H1 (cell line): ENCODE data around the gene OGFOD2. TPM values are rescaled to one million over a fixed set of nuclear protein-coding genes. Genes with fewer than 3 reads are reported as not detected.

Experiments
- CTCF ChIA-PET: fragments of 300-600 bp; sonication (Branson Sonifier 250); formaldehyde crosslinking; loops from one replicate; lab custom pipeline; 2021; ENCODE audit not compliant: partially characterized antibody; lab: Charles Lee
- POLR2A ChIA-PET: fragments of 300-600 bp; sonication (Branson Sonifier 250); formaldehyde crosslinking; loops from one replicate; lab custom pipeline; 2021; ENCODE audit warnings: inconsistent platforms; ENCODE audit not compliant: partially characterized antibody; lab: Charles Lee
- DNase-seq, 2 experiments: peaks; one replicate each; pipeline versions ENCODE4 v3.0.0 to v3.0.0-alpha.2; 2010 to 2022; ENCODE audit warnings: low spot score in 2 of 2, low read depth in 1 of 2, mixed read lengths in 1 of 2
- FAIRE-seq: peaks from 2 replicates; lab custom pipeline; 2011; peaks lifted over from hg19 to GRCh38; lab: Jason Lieb, UNC
- H2AFZ ChIP-seq: 2 replicates; pipeline ENCODE4 v1.8.1; 2012; ENCODE audit warnings: low read length, inconsistent platforms
- H2AK5ac ChIP-seq: 2 replicates; pipeline ENCODE4 v1.6.1; 2013; ENCODE audit warnings: low read depth, low read length
- H2BK120ac ChIP-seq: replicated peaks from 2 replicates; pipeline ENCODE3; 2013; ENCODE audit warnings: low read depth, low read length, inconsistent platforms
- H2BK12ac ChIP-seq: 2 replicates; pipeline ENCODE4 v1.6.1; 2013; ENCODE audit warnings: low read depth, low read length
- H2BK15ac ChIP-seq: 2 replicates; pipeline ENCODE4 v1.6.1; 2013; ENCODE audit warnings: low read length
- H2BK20ac ChIP-seq: 2 replicates; pipeline ENCODE4 v1.6.1; 2013; ENCODE audit warnings: low read length
- H2BK5ac ChIP-seq: 2 replicates; pipeline ENCODE4 v1.6.1; 2013; ENCODE audit warnings: low read depth, low read length
- H3K14ac ChIP-seq: 2 replicates; pipeline ENCODE4 v1.6.1; 2013; ENCODE audit warnings: inconsistent platforms; ENCODE audit not compliant: insufficient read length
- H3K18ac ChIP-seq: 2 replicates; pipeline ENCODE4 v1.6.1; 2013; ENCODE audit warnings: low read length; ENCODE audit errors: extremely low read depth
- H3K23ac ChIP-seq: 2 replicates; pipeline ENCODE4 v1.6.1; 2013; ENCODE audit warnings: inconsistent platforms; ENCODE audit not compliant: insufficient read length
- H3K23me2 ChIP-seq: 2 replicates; pipeline ENCODE4 v1.6.1; 2013; ENCODE audit warnings: low read depth, low read length
- H3K27ac ChIP-seq: 2 replicates; pipeline ENCODE4 v1.6.1; 2011; ENCODE audit warnings: low read depth, low read length, inconsistent platforms
- H3K27me3 ChIP-seq, 4 experiments: replicated peaks in 1 of 4; 1 replicate in 1 of 4; 2 replicates in 3 of 4; pipeline versions ENCODE4 v1.6.1 to v1.8.1; 2011 to 2013; ENCODE audit warnings: low read length in 3 of 4, mild to moderate bottlenecking in 3 of 4, inconsistent platforms in 2 of 4, mixed read lengths in 2 of 4, moderate library complexity in 1 of 4; ENCODE audit not compliant: control insufficient read depth in 3 of 4, insufficient read depth in 3 of 4; ENCODE audit errors: extremely low read depth in 1 of 4
- H3K36me3 ChIP-seq, 4 experiments: 2 replicates each; pipeline versions ENCODE4 v1.6.1 to v1.8.1; 2011 to 2013; ENCODE audit warnings: mild to moderate bottlenecking in 4 of 4, low read length in 3 of 4, moderate library complexity in 2 of 4, control low read depth in 1 of 4, inconsistent platforms in 1 of 4; ENCODE audit not compliant: insufficient read depth in 4 of 4, control insufficient read depth in 2 of 4
- H3K4ac ChIP-seq: replicated peaks from 2 replicates; pipeline ENCODE3; 2013; ENCODE audit warnings: low read length, low read depth, mixed read lengths, inconsistent platforms; ENCODE audit not compliant: insufficient read length
- H3K4me1 ChIP-seq, 4 experiments: replicated peaks in 1 of 4; 1 replicate in 1 of 4; 2 replicates in 3 of 4; pipeline versions ENCODE4 v1.6.1 to v1.8.1; 2011 to 2013; ENCODE audit warnings: low read length in 3 of 4, inconsistent platforms in 2 of 4, mixed read lengths in 1 of 4; ENCODE audit not compliant: insufficient read depth in 4 of 4, control insufficient read depth in 3 of 4
- H3K4me2 ChIP-seq, 2 experiments: 2 replicates each; pipeline versions ENCODE4 v1.6.1 to v1.8.1; 2011 to 2013; ENCODE audit warnings: low read depth in 2 of 2, low read length in 2 of 2, control low read depth in 1 of 2, inconsistent platforms in 1 of 2, mild to moderate bottlenecking in 1 of 2; ENCODE audit not compliant: insufficient read depth in 1 of 2
- H3K4me3 ChIP-seq, 4 experiments: fragments of 200-600, 300-600 bp in 1 of 4; sonication (generic), shearing (Covaris generic), sonication (Bioruptor Twin) in 1 of 4; 2 replicates each; pipeline versions ENCODE4 v1.5.1 to v1.8.1; 2011 to 2016; ENCODE audit warnings: low read length in 4 of 4, low read depth in 3 of 4, control low read depth in 2 of 4, inconsistent platforms in 2 of 4, mild to moderate bottlenecking in 2 of 4, mixed read lengths in 1 of 4, moderate library complexity in 1 of 4; ENCODE audit not compliant: insufficient read depth in 2 of 4; ENCODE audit errors: extremely low read depth in 1 of 4
- H3K56ac ChIP-seq: replicated peaks from 2 replicates; pipeline ENCODE3; 2013; ENCODE audit warnings: low read depth, mild to moderate bottlenecking, mixed read lengths, low read length, inconsistent platforms; ENCODE audit not compliant: insufficient read length
- H3K79me1 ChIP-seq: 2 replicates; pipeline ENCODE4 v1.6.1; 2013; ENCODE audit warnings: low read depth, low read length, control low read depth
- H3K79me2 ChIP-seq, 2 experiments: 2 replicates each; pipeline versions ENCODE4 v1.6.1 to v1.8.1; 2012 to 2013; ENCODE audit warnings: low read length in 2 of 2, mild to moderate bottlenecking in 2 of 2, inconsistent platforms in 1 of 2; ENCODE audit not compliant: insufficient read depth in 2 of 2, control insufficient read depth in 1 of 2
- H3K9ac ChIP-seq, 4 experiments: replicated peaks in 1 of 4; 1 replicate in 1 of 4; 2 replicates in 3 of 4; pipeline versions ENCODE4 v1.6.1 to v1.8.1; 2011 to 2013; ENCODE audit warnings: low read depth in 3 of 4, low read length in 3 of 4, control low read depth in 2 of 4, mild to moderate bottlenecking in 2 of 4, moderate library complexity in 2 of 4, inconsistent platforms in 1 of 4; ENCODE audit errors: extremely low read depth in 1 of 4
- H3K9me3 ChIP-seq, 2 experiments: 2 replicates each; pipeline versions ENCODE4 v1.6.1 to v1.8.1; 2012 to 2013; ENCODE audit warnings: mild to moderate bottlenecking in 2 of 2, moderate library complexity in 2 of 2, control low read depth in 1 of 2, inconsistent platforms in 1 of 2, low read depth in 1 of 2, low read length in 1 of 2, mixed read lengths in 1 of 2; ENCODE audit not compliant: insufficient read depth in 2 of 2
- H4K20me1 ChIP-seq, 2 experiments: replicated peaks in 1 of 2; 2 replicates each; pipeline versions ENCODE3 to v1.8.1; 2011 to 2013; ENCODE audit warnings: inconsistent platforms in 2 of 2, low read length in 2 of 2, mild to moderate bottlenecking in 1 of 2; ENCODE audit not compliant: insufficient read depth in 2 of 2, control insufficient read depth in 1 of 2
- H4K5ac ChIP-seq: 2 replicates; pipeline ENCODE4 v1.6.1; 2013; ENCODE audit warnings: low read length, low read depth, mixed read lengths, inconsistent platforms; ENCODE audit not compliant: insufficient read length
- H4K8ac ChIP-seq: 2 replicates; pipeline ENCODE4 v1.8.0; 2013; ENCODE audit warnings: mild to moderate bottlenecking, moderate library complexity, low read length, inconsistent platforms; ENCODE audit not compliant: insufficient read depth; ENCODE audit errors: extremely low read depth
- H4K91ac ChIP-seq: replicated peaks from 2 replicates; pipeline ENCODE3; 2013; ENCODE audit warnings: low read length, mixed read lengths, inconsistent platforms; ENCODE audit not compliant: insufficient read length
- BCL11A ChIP-seq, 2 experiments: IDR thresholded peaks; one replicate each; pipeline ENCODE4 v1.6.1; 2011; ENCODE audit warnings: low read depth in 2 of 2, low read length in 2 of 2, mild to moderate bottlenecking in 2 of 2
- CHD2 ChIP-seq: IDR thresholded peaks from 2 replicates; pipeline ENCODE4 v1.6.1; 2012; ENCODE audit warnings: low read length, improper control_type of control experiment
- GTF2F1 ChIP-seq: IDR thresholded peaks from 2 replicates; pipeline ENCODE4 v1.6.1; 2012; ENCODE audit warnings: low read depth, low read length, improper control_type of control experiment, borderline replicate concordance
- HDAC6 ChIP-seq: IDR thresholded peaks from one replicate; pipeline ENCODE4 v1.7.1; 2012; ENCODE audit warnings: low read depth, mild to moderate bottlenecking, inconsistent platforms, low read length, moderate library complexity
- JUN ChIP-seq: IDR thresholded peaks from 2 replicates; pipeline ENCODE4 v1.6.1; 2011; ENCODE audit warnings: low read depth, mild to moderate bottlenecking, improper control_type of control experiment, low read length
- KDM1A ChIP-seq: fragments of 200-600, 300-600 bp; sonication (generic); IDR thresholded peaks from 2 replicates; pipeline ENCODE4 v1.7.1; 2016; ENCODE audit warnings: mild to moderate bottlenecking, low read length, borderline replicate concordance
- NRF1 ChIP-seq: IDR thresholded peaks from 2 replicates; pipeline ENCODE4 v1.6.1; 2011; ENCODE audit warnings: mild to moderate bottlenecking, low read depth, low read length, improper control_type of control experiment
- RXRA ChIP-seq: IDR thresholded peaks from 2 replicates; pipeline ENCODE4 v1.6.1; 2011; ENCODE audit warnings: low read depth, mild to moderate bottlenecking, low read length, moderate library complexity; ENCODE audit not compliant: insufficient read depth
- SIRT6 ChIP-seq: IDR thresholded peaks from one replicate; pipeline ENCODE4 v1.7.1; 2012; ENCODE audit warnings: low read length, inconsistent platforms
- TBP ChIP-seq: IDR thresholded peaks from 2 replicates; pipeline ENCODE4 v1.6.1; 2011; ENCODE audit warnings: low read depth, low read length, improper control_type of control experiment
- YY1 ChIP-seq: IDR thresholded peaks from 2 replicates; pipeline ENCODE4 v1.6.1; 2011; ENCODE audit warnings: low read depth, mild to moderate bottlenecking, low read length
- WGBS, 2 experiments: shearing (Covaris generic) in 1 of 2; methylation state at CpG; one replicate each; pipeline versions ENCODE4 v1.1.6 to v1.1.7; 2013 to 2015; ENCODE audit warnings: low lambda C conversion rate in 2 of 2, mixed read lengths in 2 of 2, inconsistent platforms in 1 of 2, low coverage in 1 of 2, missing lambda C conversion rate in 1 of 2; ENCODE audit not compliant: insufficient replicate concordance in 2 of 2, insufficient coverage in 1 of 2, insufficient read length in 1 of 2; ENCODE audit errors: extremely low coverage in 1 of 2, missing lambda C conversion rate in 1 of 2; 5-methylcytosine and 5-hydroxymethylcytosine counted together
- polyA plus RNA-seq, 7 experiments: library from polyadenylated mRNA; depleted of rRNA in 3 of 7; stranded (reverse) in 5 of 7; unstranded in 2 of 7; fragments of >200 nt in 5 of 7; fragments of 200-250 nt in 2 of 7; gene quantifications; 1 replicate in 5 of 7; 2 replicates in 1 of 7; 4 replicates in 1 of 7; pipeline versions ENCODE4 v1.2.1 to v1.2.3, GENCODE V29; 2011 to 2013; ENCODE audit warnings: missing spikeins in 2 of 7, mixed read lengths in 2 of 7
- total RNA-seq: library from RNA; stranded (reverse); fragmentation: NEBNext Ultra II Directional; extraction: Animal tissue kit (Norgen Biotek cat#: 25700); gene quantifications from 2 replicates; pipeline ENCODE4 v1.2.1, GENCODE V29; 2021

The OGFOD2 gene
- total and polyA plus RNA-seq, 2 of the 8 experiments (the other 6 are each of a cell fraction or from before 2014, with no cell fraction given) = 17.3 to 20.3 TPM

DNA sequence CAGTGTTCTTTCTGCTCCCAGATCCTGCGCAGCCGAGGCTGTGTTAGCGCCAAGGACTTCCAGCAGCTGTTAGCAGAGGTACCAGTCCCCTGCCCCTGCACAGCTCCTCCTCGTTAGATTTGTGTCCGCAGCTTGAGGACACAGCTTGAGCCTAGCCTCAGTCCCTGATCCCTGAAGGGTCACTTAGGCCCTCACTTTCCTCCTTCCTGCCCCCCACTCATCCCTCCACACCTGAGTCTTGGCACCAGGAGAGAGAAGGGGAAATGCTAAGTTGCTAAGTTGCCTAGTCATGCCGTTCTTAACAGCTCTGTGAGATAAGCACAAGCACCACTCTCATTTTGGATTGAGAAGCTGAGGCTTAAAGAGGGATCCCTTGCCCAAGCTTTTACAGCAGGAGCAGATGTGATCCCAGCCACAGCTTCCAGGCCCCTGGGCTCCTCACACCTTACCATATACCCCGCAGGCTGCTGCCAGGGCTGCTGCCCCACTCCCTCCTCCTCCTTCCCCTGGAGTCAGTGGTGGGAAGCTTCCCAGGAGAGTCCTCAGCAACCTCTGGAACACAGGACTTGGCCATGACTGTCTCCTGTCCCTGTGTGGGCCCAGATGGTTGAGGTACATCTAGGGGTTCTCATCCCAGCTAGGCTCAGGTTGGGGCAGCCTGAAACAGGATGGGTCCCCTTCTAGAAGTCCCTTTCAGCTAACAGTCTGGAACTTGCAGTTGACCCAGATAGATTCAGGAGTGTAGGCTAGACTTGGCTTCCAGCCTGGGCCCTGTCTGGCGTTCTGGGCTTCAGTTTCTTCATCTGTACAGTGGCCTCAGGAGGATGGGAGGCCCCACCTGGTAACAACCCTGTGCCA is 975 bp downstream of the OGFOD2 start:
- DNase-seq (no peak), FAIRE-seq (no peak)
- no peak overlapping the region for H3K14ac ChIP-seq
- H3K23ac ChIP-seq = no peak overlapping the region
- H3K18ac ChIP-seq = no peak overlapping the region
- no peak overlapping the region for H3K4ac ChIP-seq
- peaks cover 0 to 15% (median 8%) of the 10 kb centered on the region in 4 experiments; a peak in 6 of 7 replicates for H3K4me1 ChIP-seq
- no peak overlapping the region for H3K56ac ChIP-seq
- no peaks in the 10 kb centered on the region for H3K27me3 ChIP-seq
- H3K79me2 ChIP-seq = peaks cover 0 to 10% of the 10 kb centered on the region in 2 experiments; a peak in 1 of 4 replicates
- H3K9me3 ChIP-seq = no peaks in the 10 kb centered on the region
- H3K36me3 ChIP-seq = no peaks in the 10 kb centered on the region
- ChIA-PET POLR2A (interaction anchor here (1.0 to 3.3 kb wide), 12 partner anchors 8 to 257 kb away, joined by 3 to 21 read pairs (median 4); partner anchors contain the start of genes ABCB9, HIP1R, MPHOSPH9 and MTRFR), CTCF (interaction anchor here (0.8 to 1.7 kb wide), 5 partner anchors 43 to 129 kb away, joined by 3 read pairs; no protein-coding TSS in a partner anchor)
- no peak overlapping the region for H4K8ac ChIP-seq
- peaks cover 7% of the 10 kb centered on the region; the same call in 1 of the 2 replicates for H3K79me1 ChIP-seq
- no peak overlapping the region for H2BK12ac ChIP-seq
- no peak overlapping the region for H4K91ac ChIP-seq
- H2BK20ac ChIP-seq = no peak overlapping the region
- 46% methylated on average over 8 of the region's 8 CpGs; no CpG with 5 or more reads in 1 of the 2 experiments for WGBS, 2 experiments
- peak overlapping the region; percentile 83 to 96 for H3K4me2 ChIP-seq
- H4K5ac ChIP-seq = no peak overlapping the region
- H3K27ac ChIP-seq = no peak overlapping the region
- no peak overlapping the region for H2BK15ac ChIP-seq
- H2BK5ac ChIP-seq = no peak overlapping the region
- no peak overlapping the region for H2BK120ac ChIP-seq
- peaks cover 0 to 4% of the 10 kb centered on the region in 2 experiments for H4K20me1 ChIP-seq
- peaks cover 18% of the 10 kb centered on the region for H3K23me2 ChIP-seq
- no peak overlapping the region for H2AFZ ChIP-seq
- peak overlapping the region; percentile 41 to 81 (median 74); a peak in 6 of 7 replicates for H3K9ac ChIP-seq
- H2AK5ac ChIP-seq = no peak overlapping the region
- peak overlapping the region; percentile 85 to 96 (median 89) for H3K4me3 ChIP-seq
- TF ChIP-seq KDM1A = no peak
- no peak for TF ChIP-seq SIRT6
- TF ChIP-seq YY1 = no peak
- no peak for TF ChIP-seq HDAC6
- no peak for TF ChIP-seq TBP
- no peak for TF ChIP-seq BCL11A (IDR thresholded peaks at IDR 0.05; ENCODE audit: low read depth in 2 of 2, low read length in 2 of 2)
- TF ChIP-seq NRF1 = no peak
- no peak for TF ChIP-seq CHD2
- no peak for TF ChIP-seq RXRA
- no peak for TF ChIP-seq GTF2F1
- no peak for TF ChIP-seq JUN
